ENCODE measurements around the gene PARVA. TPM values are rescaled to one million over a fixed set of nuclear protein-coding genes. Genes with fewer than 3 reads are reported as not detected.

Gene PARVA
- total RNA-seq, 2 donors from 2014 or later = 55.9 to 58.1 TPM

- DNase-seq (ENCODE audit: low spot score) = no peak
- no peaks in the 10 kb centered on the region for H3K36me3 ChIP-seq
- H3K27ac ChIP-seq = no peak overlapping the region
- no peaks in the 10 kb centered on the region for H3K9me3 ChIP-seq
- no peak overlapping the region for H3K4me3 ChIP-seq
- H3K4me1 ChIP-seq = peaks cover 0 to 48% of the 10 kb centered on the region in 2 donors
- no peak for TF ChIP-seq CTCF (IDR thresholded peaks at IDR 0.05)
- no peaks in the 10 kb centered on the region for H3K27me3 ChIP-seq
Measured at GRCh38 chr11:12395333-12395732, 18.0 kb downstream of the PARVA start.

GRCh38 chr11:12397931-12398334 lies 20.6 kb downstream of the PARVA start:
- DNase-seq (ENCODE audit: low spot score) = peak; percentile 84
- TF ChIP-seq CTCF (IDR thresholded peaks at IDR 0.05) = no peak
- no peaks in the 10 kb centered on the region for H3K9me3 ChIP-seq
- H3K27ac ChIP-seq = peak overlapping the region; percentile 77 to 89
- H3K4me3 ChIP-seq = no peak overlapping the region
- no peaks in the 10 kb centered on the region for H3K27me3 ChIP-seq
- no peaks in the 10 kb centered on the region for H3K36me3 ChIP-seq
- H3K4me1 ChIP-seq = peaks cover 0 to 45% of the 10 kb centered on the region in 2 donors

- Histone ChIP-seq H3K27me3 (no peaks in the 10 kb centered on the region), H3K9me3 (no peaks in the 10 kb centered on the region), H3K4me1 (peaks cover 0 to 59% of the 10 kb centered on the region in 2 donors), H3K36me3 (no peaks in the 10 kb centered on the region), H3K4me3 (no peak overlapping the region), H3K27ac (peak overlapping the region; percentile 77 to 89)
- TF ChIP-seq CTCF (IDR thresholded peaks at IDR 0.05) = no peak
- no peak for DNase-seq (ENCODE audit: low spot score)
Measured at GRCh38 chr11:12399355-12399754, 22.0 kb downstream of the PARVA start.

GRCh38 chr11:12402025-12402424 lies 24.7 kb downstream of the PARVA start:
- Histone ChIP-seq H3K27ac (no peak overlapping the region), H3K36me3 (no peaks in the 10 kb centered on the region), H3K27me3 (no peaks in the 10 kb centered on the region), H3K9me3 (no peaks in the 10 kb centered on the region), H3K4me3 (no peak overlapping the region), H3K4me1 (peaks cover 0 to 60% of the 10 kb centered on the region in 2 donors)
- DNase-seq (ENCODE audit: low spot score) = no peak
- no peak for TF ChIP-seq CTCF (IDR thresholded peaks at IDR 0.05)

GRCh38 chr11:12402691-12403120 lies 25.3 kb downstream of the PARVA start:
- no peaks in the 10 kb centered on the region for H3K9me3 ChIP-seq
- peak overlapping the region; percentile 21 to 57 for H3K27ac ChIP-seq
- no peak overlapping the region for H3K4me3 ChIP-seq
- DNase-seq (ENCODE audit: low spot score) = no peak
- no peaks in the 10 kb centered on the region for H3K27me3 ChIP-seq
- peaks cover 0 to 53% of the 10 kb centered on the region in 2 donors for H3K4me1 ChIP-seq
- no peaks in the 10 kb centered on the region for H3K36me3 ChIP-seq
- TF ChIP-seq CTCF (IDR thresholded peaks at IDR 0.05) = no peak

All from right atrium auricular region (tissue), 2 donors.